ENCODE results near the gene TOMM34.

Gene TOMM34

GRCh38 chr20:44962483-44962882 is 2.3 kb upstream of the TOMM34 start:
- no peak for DNase-seq

GRCh38 chr20:44961870-44962267 is 1.7 kb upstream of the TOMM34 start:
- peak; percentile 38 for DNase-seq

- peak; percentile 57 for DNase-seq
These were observed 1.0 kb upstream of the TOMM34 start for GRCh38 chr20:44961011-44961869.

- peak; percentile 48 for DNase-seq
These were observed 527 bp downstream of the TOMM34 start for GRCh38 chr20:44959638-44960102.

- DNase-seq, result no peak
These were observed 1.0 kb downstream of the TOMM34 start for GRCh38 chr20:44959082-44959637.

- DNase-seq, result no peak
These were observed 1.9 kb downstream of the TOMM34 start for GRCh38 chr20:44958276-44958675.

- no peak for DNase-seq
These were observed 3.8 kb downstream of the TOMM34 start for GRCh38 chr20:44956410-44956809.

- DNase-seq, result no peak
These were observed 4.9 kb downstream of the TOMM34 start for GRCh38 chr20:44955270-44955669.

- no peak for DNase-seq
These were observed 6.0 kb downstream of the TOMM34 start for GRCh38 chr20:44954211-44954610.

GRCh38 chr20:44952731-44953130 is 7.5 kb downstream of the TOMM34 start:
- DNase-seq, result no peak

- DNase-seq, result no peak
These were observed 9.8 kb downstream of the TOMM34 start for GRCh38 chr20:44950368-44950767.

- DNase-seq, result no peak
These were observed 11.7 kb downstream of the TOMM34 start for GRCh38 chr20:44948513-44948912.

GRCh38 chr20:44948107-44948506 is 12.1 kb downstream of the TOMM34 start:
- no peak for DNase-seq

GRCh38 chr20:44946271-44946852 is 13.8 kb downstream of the TOMM34 start:
- no peak for DNase-seq

- DNase-seq, result no peak
These were observed 14.9 kb downstream of the TOMM34 start for GRCh38 chr20:44945261-44945660.

- no peak for DNase-seq
These were observed 16.4 kb downstream of the TOMM34 start for GRCh38 chr20:44943828-44944227.

GRCh38 chr20:44942264-44942973 is 17.8 kb downstream of the TOMM34 start:
- no peak for DNase-seq

GRCh38 chr20:44941120-44941691 is 19.0 kb downstream of the TOMM34 start:
- DNase-seq, result no peak

GRCh38 chr20:44938637-44939036 is 21.6 kb downstream of the TOMM34 start:
- DNase-seq, result no peak

GRCh38 chr20:44936510-44936909 is 23.7 kb downstream of the TOMM34 start:
- no peak for DNase-seq

- no peak for DNase-seq
These were observed 27.3 kb downstream of the TOMM34 start for GRCh38 chr20:44932916-44933315.

GRCh38 chr20:44931911-44932310 is 28.3 kb downstream of the TOMM34 start:
- no peak for DNase-seq

Measured in hematopoietic multipotent progenitor cell treated with erythropoietin and hydrocortisone succinate and interleukin-3 and kit ligand, for 8 days (in vitro differentiated cells).